Stimulated activated CD4-positive, alpha-beta T cell treated with anti-CD3 and anti-CD28 coated beads, Interleukin-15, amount 100 ng/mL, for 48 hours (primary cell): ENCODE data around the gene PTN.
"Not testable (repeated sequence)": the region's sequence is repeated elsewhere in the genome, so short reads cannot be mapped to it uniquely, and the experiment has no call there.

Experiments used
- DNase-seq, 2 donors: peaks; one replicate each; pipeline ENCODE4 v3.0.0-alpha.2; 2020; ENCODE audit warnings: low read depth in 2 of 2

PTN gene

DNA sequence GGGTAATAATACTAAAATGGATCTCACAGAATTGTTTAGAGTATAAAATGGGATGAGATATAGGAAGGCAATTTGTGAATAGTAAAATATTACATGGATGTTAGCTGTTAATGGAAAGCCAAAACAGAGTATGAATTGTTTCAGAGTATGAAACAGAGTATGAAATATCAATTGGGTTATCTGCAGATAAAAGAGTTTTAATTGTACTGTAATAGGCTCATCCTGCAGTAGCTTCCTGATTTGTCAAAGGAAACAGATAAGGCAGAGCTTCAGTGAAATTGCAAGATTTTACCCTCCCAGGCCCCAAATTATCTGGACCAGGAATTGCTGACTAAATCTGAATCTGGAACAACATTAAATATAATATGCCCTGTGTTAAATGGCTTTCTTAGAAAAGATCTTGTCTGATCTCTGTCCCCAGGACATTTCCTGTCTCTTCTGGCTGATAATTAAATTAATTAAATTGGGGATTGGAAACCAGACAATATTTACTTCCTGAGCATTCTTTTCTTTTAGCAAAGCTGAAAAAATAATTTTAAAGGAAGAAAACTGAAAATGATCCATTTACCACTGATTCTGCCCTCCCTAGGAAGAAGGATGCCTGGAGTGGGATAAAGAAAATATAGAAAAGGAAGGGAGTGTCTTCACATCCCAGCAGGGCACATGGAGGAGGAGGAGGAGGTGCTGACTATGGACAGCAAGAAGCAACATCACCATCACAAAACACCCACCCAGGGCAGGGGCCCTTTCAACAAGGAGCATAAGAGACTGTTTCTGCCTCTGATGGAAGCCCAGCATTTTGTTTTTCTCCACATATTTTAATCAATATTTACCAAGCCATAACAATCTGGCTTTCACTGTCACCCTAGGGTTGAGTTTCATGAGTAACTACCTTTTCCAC lies 18.5 kb downstream of the PTN start:
- DNase-seq: no peak

DNA sequence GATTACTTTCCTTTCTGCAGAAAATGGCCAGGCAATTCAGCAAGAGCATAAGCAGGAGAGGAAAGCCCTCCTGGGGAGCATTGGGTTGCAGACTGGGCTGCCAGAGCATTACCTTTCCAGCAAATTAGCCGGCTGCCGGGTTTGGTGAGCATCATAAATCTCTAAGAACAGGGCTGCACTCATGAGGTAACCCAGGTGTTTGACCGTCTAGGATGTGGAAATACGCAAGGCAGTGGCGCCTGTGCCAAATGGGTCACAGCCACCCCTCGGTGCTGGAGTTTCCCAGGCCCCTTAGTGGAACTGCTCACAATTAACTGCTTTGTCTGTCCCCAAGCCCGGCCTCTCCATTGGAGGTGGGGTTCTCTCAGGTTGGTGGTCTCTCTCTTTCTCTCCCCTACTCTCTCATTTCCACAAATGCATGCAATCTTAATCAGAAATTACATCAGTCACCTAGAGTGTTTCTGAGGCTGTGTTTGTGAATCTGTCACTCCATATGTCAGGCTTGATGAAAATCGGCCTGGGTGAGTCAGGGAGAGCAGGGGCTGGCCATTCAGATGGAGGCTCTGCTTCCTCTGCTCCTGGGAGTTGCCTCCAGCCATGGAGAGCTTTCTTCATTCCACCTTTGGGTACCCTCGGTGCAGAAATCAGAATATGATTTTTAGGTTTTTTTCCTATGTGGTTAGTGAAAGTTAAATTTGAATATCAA lies 26.7 kb downstream of the PTN start:
- no peak for DNase-seq

DNA sequence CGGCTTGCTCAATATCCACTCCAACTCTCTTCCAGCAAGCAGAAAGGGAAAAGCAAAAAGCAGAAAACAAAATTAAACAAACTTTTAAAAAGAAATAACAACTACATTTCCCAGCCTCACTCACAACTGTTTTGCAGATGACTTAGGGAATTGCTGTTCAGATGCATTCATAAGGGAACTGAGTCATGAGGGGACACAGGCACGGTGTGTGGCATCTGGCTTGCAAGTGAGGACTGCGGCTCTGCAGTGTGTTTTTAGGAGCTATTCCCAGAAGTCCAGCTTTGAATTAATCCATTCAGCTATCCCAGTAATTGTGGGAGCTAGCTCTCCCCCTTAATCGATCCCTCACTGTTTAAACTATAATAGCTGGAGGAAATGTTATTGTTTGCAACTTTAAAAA lies 30.3 kb downstream of the PTN start:
- DNase-seq: no peak

DNA sequence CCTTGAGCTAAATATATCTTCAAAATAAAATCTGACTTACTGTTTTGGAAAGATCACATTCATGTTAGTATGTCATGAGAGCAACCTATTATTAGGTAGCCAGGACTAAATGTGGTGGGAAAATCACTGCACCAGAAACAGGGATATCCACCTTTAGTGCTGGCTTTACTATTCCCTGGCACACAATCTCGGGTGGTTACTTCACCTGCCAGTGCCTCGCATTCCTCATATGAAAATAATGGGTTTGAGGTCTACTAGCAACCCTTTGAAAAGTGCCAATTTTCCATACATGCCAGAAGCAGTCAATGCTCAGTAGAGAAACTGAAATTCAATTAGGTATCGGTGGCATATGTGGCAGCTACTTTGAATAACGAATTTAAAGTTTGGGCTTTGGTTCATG lies 36.8 kb downstream of the PTN start:
- DNase-seq: no peak

DNA sequence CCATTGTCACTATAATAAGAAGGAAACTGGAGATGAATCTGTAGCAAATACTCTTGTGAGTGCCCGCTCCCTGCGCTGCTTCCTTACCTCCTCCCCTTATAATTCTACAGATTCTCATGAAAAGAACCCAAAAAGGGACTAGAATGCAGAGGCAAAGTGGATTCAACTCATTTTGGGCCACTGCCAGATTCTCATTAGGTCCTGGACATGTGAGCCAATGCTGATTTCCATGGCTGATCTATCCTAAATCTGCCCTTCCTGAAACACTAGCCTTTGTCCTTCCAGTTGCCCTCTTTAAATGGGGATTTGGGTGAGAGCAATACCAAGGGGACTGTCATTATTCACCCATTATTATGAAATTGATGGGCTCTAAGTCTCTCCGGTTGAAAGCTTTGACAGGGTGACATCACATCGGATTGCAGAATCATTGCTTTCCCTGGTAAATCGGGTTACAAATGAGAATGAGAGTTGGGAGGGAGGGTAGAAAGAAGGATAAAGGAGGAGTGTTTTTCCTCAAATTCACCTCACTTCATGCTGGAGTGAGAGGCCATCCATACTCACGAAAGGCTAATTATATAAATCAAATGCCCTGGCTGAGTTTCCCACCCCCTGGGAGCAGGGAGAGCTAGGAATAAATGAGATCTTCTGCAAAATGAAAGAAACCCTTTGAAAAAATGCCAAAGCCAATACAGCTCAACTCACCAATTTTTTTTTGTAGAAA lies 37.5 kb downstream of the PTN start:
- no peak for DNase-seq

DNA sequence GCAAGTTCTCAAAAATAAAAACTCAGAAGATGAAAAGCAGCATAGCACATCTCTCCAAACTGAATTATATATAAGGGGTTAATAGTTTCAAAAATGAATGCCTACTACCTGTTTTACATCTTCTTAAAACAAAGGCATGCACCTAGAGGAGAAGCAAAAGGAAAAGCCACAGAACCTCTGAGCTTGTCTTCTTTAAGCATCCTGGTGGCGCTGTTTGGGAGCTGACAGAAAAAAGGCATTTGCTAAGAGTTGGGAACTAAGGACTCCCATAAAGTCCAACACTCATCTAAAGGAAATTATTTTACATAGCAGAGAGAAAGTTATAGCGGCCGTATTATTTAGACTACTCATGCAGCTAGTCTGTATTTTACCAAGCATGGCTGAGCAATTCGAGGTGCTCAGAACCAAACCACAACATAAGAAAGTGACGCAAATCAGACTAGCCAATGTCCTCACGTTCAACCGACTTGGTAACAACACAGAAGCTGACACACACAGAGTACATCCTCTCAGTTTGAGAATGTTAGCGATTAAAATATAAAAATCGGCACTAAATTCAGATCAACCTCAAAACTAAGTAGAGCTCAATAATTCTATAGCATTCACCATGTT lies 38.8 kb downstream of the PTN start:
- no peak for DNase-seq

DNA sequence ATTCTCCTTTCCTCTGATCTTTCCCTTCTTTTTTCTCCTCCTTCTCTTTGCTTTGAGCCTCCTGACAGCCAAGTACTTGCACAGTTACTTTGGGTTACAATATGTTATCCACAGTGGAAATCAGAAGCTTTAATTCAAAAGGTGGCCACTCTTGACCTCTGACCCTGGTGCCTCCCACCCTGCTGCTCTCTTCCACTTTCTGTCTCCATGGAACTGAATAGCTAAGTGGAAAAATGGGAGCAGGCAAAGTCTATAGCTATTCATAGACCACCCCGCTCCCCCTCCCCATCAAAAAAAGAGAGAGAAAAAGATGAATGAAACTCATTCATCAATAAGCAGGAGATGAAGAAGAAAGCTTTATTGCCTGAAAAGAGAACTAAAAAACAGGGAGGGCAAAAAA lies 39.4 kb downstream of the PTN start:
- DNase-seq: no peak

DNA sequence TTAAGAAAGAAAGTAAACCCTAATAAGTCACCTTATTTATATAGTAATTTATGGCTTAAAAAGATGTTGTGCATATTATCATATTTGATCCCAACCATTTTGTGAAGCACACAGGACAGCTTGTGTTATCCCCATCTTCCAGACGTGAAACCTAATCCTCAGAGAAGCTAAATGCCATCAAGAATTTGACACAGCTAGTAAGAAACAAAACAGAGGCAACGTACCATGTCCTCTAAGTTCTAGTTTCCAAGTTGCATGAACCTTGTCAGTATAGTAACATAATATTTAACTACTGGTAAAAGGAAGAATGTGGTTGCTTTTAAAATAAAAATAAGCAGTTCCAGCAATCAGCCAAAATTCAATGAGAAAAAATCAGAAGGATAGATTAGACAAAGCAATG lies 41.5 kb downstream of the PTN start:
- no peak for DNase-seq

DNA sequence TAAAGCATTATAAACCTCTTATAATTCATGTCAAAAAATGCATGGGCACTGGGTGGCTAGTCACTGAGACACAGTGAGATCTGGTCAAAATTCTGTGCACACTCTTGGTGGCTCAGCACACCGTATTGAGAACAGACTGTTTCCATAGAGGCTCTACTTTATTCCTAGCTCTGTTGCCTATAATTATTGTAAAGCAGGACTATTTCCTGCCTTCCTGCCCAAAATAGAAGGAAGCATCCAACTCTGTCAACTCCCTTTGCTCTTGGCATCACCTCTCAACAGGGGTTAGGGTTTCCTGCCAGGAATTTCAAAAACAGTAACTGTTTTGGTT lies 45.1 kb downstream of the PTN start:
- DNase-seq: no peak

DNA sequence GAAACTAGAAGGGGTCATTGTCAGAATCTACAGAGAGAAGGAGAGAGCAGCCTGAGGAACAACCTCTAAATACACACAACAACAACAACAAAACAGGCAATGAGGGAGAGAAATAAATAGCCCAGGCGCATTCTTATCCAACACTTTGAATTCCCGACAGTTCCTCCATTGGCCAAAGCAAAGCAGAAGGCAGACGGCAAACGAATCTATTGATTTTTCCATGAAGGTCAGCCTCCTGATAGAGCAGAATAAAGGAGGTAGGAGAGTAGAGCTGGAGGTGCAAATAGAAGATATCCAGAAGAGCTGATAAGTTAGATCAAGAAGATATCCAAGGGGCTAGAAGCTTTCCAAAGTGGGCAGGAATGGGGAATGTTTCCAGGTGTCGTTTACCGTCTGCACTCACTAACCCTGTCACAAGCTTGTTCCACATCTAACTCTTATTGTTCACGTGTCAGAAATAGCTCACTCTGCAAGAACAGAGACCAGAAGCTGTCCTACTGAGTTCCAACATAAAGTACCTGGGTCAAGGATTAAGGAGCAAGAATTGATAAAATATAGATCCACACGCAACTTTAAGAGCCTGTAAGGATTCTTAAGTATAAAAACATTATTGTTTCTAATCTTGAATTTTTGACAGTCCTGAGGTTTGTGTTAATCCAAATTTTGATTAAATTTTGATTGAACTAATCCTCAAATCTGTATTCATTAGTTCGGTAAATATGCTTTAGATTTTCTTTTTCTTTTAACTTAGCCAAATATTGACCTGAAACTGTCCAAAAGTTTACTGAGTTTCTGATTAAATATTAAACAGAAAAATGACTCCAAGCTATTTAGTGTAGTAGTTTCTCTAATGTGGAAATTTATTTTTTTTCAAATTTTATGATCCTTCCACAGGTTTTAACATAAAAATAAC lies 45.7 kb downstream of the PTN start:
- DNase-seq: no peak

DNA sequence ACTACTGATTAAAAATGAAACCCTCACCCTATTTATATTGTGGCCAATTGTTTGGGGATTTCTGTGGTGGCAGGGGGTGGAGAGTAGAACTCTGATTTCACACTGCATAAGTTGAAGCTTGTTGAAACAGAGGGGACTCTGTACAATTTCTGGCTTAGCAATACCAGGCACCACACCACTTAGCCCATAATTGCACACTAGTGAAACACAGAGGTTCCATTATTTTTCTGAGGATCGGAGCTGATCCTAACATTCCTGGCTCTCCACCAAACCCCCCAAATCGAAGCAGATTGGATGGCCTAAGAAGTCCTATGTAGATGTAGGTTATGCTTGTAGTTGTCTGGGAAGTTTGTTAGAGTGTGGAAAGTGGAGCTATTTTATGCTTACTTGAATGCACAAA lies 47.0 kb downstream of the PTN start:
- DNase-seq: no peak

DNA sequence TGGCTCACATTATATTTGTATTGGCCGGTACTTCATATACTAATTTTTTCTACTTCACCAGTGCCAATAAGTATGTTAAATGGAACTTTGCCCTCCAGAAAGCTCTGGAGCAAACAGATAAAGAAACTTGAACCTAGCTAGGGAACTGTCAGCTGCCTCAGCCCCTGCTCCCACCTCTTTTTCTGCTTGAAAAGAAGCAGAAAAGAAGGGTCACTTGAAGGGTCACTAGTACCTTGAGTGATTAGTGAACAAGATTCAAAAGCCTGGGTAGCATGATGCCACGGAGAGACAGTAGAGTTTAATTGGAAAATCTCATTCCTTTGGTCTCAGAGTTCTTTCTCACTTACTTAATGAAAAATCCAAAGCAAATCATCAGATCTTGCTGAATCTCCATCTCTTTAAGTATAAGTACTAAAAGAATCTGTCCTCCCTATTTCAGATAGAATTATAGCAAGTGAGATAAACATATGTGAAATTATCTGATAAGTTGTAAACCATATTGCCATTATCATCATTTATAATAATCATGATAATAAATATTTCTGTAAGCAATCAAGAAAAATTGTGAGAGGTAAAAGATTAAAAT lies 47.7 kb downstream of the PTN start:
- DNase-seq: no peak

DNA sequence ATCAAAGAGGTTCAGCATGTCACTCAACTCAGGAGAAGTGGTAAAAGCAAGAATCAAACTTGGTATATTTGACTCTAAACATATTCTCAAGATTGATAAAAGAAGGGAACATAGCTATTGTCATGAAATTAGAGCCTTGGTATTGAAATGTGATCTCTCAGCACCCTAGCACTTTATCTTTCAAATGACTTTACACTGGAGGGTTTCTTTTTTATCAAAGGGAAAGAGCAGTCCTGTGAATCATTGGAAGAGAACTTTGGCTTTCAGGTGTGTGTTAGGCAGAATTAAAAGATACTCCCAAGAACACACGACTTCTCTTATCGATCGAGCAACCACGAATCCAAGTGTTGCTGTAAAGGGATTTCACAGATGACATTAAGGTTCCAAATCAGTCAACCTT lies 54.4 kb downstream of the PTN start:
- no peak for DNase-seq

DNA sequence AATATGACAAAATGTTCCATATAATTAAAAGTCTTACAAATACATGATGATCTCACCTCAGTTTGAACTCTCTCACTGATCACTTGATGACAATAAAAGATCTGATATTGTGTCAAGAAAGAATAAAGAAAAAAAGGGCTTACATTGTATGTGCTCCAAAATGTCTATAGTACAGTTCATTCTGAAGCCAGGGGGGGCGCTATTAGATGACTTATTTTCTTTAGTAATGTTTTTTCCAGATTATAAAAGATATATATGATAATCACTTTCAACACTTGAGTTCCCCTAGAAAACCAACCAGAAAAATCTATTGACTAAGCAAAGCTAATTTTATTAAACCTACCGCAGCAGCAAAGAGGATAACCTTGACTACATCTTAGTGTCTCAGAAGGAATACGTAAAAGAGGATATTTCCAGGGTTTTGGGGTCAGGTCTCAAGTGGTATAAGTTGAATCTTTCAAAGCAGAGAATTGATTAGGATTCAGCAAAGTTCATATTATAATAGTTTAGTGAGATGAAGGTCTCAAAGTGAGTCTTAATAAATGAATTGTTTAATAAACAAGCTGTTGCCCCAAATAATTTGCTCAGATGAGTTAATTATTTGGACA lies 55.8 kb downstream of the PTN start:
- no peak for DNase-seq

DNA sequence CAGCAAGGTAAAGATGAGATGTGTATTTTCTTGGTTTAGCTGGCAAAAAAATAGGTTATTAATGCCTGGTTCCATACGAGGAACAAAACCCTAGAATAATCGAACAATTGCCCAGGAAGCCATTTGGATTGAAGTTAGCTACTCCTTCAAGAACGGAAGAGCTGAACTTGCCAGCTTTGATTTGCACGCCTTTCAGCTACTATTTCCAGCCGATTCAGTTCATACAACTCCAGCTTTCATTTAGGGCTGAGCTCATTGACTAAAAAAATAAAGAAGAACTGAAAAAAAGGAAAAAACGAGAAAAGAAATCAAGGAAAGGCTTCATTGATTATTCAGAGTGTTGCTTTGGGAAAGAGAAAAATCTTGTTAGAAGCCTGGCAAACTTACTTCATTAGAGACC lies 60.4 kb downstream of the PTN start:
- DNase-seq: no peak

DNA sequence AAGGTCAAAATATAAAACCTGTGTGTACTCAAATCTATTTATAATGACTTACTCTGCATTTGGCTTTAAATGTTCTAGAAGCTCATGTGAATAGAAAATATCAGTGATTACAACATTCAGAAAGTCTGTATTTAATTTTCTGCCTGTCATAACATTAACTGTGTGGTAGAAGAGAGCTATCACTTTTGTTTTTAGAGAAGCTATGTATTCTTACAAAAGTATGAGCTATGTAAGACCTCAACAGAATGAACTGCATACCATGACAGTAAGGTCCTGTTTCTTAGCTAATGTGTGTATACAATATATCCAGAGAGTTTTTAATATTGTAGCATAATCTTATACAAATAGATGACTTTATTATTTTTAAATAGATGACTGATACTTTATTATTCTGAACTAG lies 61.5 kb downstream of the PTN start:
- no peak for DNase-seq

DNA sequence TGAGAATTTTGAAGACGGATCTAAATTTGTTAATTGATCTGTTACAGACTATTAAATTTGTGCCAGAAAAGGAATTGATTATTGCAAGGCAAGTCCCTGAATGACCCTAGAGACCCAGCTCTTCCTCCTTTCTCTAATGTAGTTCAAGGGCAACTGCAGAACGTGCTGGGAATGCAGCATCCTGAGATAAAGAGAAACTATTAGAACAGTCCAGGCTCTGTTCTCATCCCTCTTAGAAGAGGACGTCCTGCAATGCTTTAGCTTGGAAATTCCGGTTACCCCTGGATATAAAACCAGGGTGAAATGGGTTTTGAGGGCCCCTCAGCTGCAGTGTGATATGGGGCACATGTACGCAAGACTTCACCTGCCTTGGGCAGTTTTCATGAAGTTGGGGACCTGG lies 67.3 kb downstream of the PTN start:
- no peak for DNase-seq

DNA sequence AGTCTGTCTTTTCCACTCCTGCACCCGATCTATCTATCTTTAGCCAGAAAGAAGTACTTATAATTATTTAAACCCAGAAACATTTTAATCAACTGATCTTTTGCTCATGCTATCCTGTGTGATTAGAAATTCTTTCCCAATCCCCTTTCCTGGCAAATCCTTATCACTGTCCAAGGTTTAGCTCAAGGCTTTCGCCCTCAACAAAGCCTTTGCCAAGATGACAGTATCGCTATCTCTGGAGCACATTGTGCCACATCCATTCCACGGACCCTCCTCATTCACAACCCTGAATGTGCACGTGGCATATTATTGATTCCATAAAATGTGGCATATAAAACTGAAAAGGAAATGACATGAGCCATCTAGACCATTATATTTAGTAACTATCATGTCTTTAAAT lies 71.3 kb downstream of the PTN start:
- no peak for DNase-seq

DNA sequence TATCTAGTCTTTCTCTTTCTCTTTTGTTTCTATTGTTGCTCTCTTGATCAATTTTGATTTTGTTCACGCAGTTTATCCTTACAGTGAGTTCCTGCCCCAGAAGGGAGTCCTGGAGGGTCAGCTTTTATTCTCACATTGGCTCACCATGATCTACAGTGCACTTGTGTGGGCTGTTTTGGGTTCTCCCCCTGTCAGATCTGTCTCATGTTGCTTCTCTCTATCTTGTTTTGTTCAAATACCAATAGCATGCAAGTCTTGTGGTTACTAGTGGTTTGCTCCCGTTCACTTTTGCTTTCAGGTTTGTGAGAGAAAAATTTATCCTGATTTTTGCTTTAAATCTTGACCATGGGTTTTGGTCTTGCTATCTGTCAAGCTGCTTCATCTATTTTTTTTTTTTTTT lies 74.3 kb downstream of the PTN start:
- DNase-seq: no peak

DNA sequence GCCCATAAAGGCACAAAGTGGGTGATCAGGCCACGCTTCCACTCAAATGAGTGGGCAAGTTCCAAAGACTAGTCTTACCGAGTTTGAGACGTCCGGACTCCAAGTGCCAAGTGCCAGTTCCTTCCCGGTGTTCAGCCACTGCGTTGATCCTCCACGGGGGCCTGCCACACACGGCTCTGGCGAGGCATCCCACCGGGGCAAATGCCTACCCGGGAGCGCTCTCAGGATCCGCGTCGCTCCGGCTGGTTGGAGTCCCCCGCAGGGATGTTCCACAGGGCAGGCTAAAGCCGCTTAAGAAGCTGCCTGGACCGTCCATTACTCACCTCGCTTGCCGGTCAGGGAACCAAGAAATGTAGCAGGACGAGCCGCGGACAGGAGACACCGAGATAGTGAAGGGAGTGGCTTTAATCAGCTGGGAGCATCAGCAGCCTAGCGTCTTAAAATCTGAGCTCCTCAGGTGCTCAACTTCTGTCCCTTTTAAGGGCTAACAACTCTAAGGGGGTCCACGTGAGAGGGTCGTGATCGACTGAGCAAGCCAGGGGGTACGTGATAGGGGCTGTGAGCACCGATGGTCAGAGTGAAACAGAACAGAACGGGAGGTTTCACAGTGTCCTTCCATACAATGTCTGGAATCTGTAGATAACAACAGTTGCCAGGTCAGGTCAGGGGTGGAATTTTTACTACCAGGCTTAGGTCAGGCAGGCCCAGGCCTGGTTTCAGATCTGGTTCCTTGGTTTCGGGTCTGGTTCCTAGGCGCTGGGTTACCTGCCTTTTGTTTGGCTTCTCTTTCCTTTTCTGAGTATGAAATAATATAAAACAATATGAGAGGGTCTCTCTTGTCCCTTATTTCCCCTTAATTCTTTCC lies 75.3 kb downstream of the PTN start:
- not testable (repeated sequence) for DNase-seq
